GM21528 (cell line): ENCODE measurements around the gene KDF1.
"Not testable (repeated sequence)": the region's sequence is repeated elsewhere in the genome, so short reads cannot be mapped to it uniquely, and the experiment has no call there.

Experiments used
- ATAC-seq: cut with Tn5 transposase; IDR thresholded peaks from one replicate; pipeline ENCODE4 v1.9.1; 2021; ENCODE audit warnings: mild to moderate bottlenecking, moderate library complexity; ENCODE audit not compliant: unreplicated experiment, low FRiP score

Gene KDF1

GRCh38 chr1:26960625-26960966, 328 bp upstream of the KDF1 start:
- ATAC-seq, result no peak

- no peak for ATAC-seq
Observed at GRCh38 chr1:26959270-26959669, 998 bp downstream of the KDF1 start.

- ATAC-seq, result no peak
Observed at GRCh38 chr1:26957306-26957705, 3.0 kb downstream of the KDF1 start.

- ATAC-seq, result no peak
Observed at GRCh38 chr1:26956321-26956720, 3.9 kb downstream of the KDF1 start.

- no peak for ATAC-seq
Observed at GRCh38 chr1:26953374-26953773, 6.9 kb downstream of the KDF1 start.

GRCh38 chr1:26951821-26952497, 8.3 kb downstream of the KDF1 start:
- ATAC-seq, result no peak

- ATAC-seq, result no peak
Observed at GRCh38 chr1:26951216-26951615, 9.1 kb downstream of the KDF1 start.

- no peak for ATAC-seq
Observed at GRCh38 chr1:26950602-26951001, 9.7 kb downstream of the KDF1 start.

- no peak for ATAC-seq
Observed at GRCh38 chr1:26949926-26950319, 10.3 kb downstream of the KDF1 start.

GRCh38 chr1:26949266-26949925, 10.9 kb downstream of the KDF1 start:
- no peak for ATAC-seq

GRCh38 chr1:26948725-26949057, 11.6 kb downstream of the KDF1 start:
- ATAC-seq, result not testable (repeated sequence)

GRCh38 chr1:26946270-26946669, 14.0 kb downstream of the KDF1 start:
- no peak for ATAC-seq

- ATAC-seq, result no peak
Observed at GRCh38 chr1:26945728-26946127, 14.5 kb downstream of the KDF1 start.

GRCh38 chr1:26945138-26945537, 15.1 kb downstream of the KDF1 start:
- ATAC-seq, result no peak

GRCh38 chr1:26942656-26943055, 17.6 kb downstream of the KDF1 start:
- ATAC-seq, result no peak

GRCh38 chr1:26941311-26941710, 19.0 kb downstream of the KDF1 start:
- ATAC-seq, result no peak

GRCh38 chr1:26938659-26939025, 21.6 kb downstream of the KDF1 start:
- no peak for ATAC-seq

- ATAC-seq, result no peak
Observed at GRCh38 chr1:26938004-26938658, 22.1 kb downstream of the KDF1 start.

GRCh38 chr1:26936823-26937222, 23.4 kb downstream of the KDF1 start:
- no peak for ATAC-seq

GRCh38 chr1:26932531-26932930, 27.7 kb downstream of the KDF1 start:
- no peak for ATAC-seq

- no peak for ATAC-seq
Observed at GRCh38 chr1:26923711-26924110, 36.6 kb downstream of the KDF1 start.

- no peak for ATAC-seq
Observed at GRCh38 chr1:26922901-26923300, 37.4 kb downstream of the KDF1 start.
